ENCODE results near the gene OSBP2.

Gene OSBP2

DNA sequence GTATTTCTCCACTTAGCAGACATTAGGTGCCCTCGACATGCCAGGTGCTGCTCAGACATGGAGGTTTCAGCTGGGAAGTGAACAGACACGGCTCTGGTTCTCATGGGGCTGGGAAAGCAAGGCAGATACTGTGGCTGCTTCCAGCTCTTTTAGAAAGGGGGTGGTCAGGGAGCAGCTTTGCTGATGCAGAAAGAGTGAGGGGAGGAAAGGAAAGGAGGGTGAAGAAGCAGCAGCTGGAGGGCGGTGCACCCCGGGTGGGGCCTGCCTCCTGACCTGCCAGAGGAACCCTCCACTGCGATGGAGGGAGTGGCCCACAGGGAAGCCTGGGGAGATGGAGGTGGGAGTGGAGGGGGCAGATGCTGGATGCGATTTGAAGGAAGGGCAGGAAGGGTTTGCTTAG lies 197.1 kb downstream of the OSBP2 start:
- Histone ChIP-seq H3K27ac (ENCODE audit: low read depth, low read length, severe bottlenecking) (no peak overlapping the region), H3K4me3 (ENCODE audit: extremely low read depth, insufficient read depth, low read length, poor library complexity, severe bottlenecking) (no peak overlapping the region), H3K36me3 (ENCODE audit: control insufficient read depth, insufficient read depth, low read length) (no peaks in the 10 kb centered on the region), H3K9me3 (ENCODE audit: control insufficient read depth, low read length) (no peaks in the 10 kb centered on the region), H3K4me1 (ENCODE audit: control insufficient read depth, insufficient read depth, low read length, poor library complexity, severe bottlenecking) (no peaks in the 10 kb centered on the region)
- WGBS, 2 experiments (ENCODE audit: insufficient coverage in 2 of 2), result 85 to 86% methylated on average over 5 to 6 of the region's 6 CpGs

GRCh38 chr22:30892286-30892685 lies 197.6 kb downstream of the OSBP2 start:
- WGBS, 2 experiments (ENCODE audit: insufficient coverage in 2 of 2), result 90 to 94% methylated on average over 7 of the region's 8 CpGs
- H3K9me3 ChIP-seq (ENCODE audit: control insufficient read depth, low read length), result no peaks in the 10 kb centered on the region
- no peak overlapping the region for H3K27ac ChIP-seq (ENCODE audit: low read depth, low read length, severe bottlenecking)

DNA sequence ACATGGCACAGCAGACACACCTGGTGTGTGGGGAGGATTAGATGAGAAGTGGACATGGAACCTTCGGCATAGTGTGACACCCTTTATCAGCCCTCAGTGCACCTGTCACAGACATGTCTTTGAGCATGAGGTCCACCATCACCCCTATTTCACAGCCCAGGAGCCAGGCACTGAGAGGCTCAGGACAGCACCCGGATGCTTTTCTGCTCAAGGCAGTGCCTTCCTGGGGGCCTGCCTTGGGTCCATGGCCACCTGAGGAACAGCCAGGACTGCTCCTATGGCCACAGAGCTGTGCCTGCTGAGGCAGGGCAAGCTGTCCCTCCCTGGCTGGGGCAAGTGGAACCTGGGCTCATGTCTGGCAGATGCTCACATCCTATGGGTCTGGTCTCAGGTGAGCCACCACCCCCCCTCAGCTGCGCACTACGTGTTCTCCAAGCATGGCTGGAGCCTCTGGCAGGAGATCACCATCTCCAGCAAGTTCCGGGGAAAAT lies 198.1 kb downstream of the OSBP2 start:
- 91 to 96% methylated on average over 4 of the region's 5 CpGs for WGBS, 2 experiments (ENCODE audit: insufficient coverage in 2 of 2)
- Histone ChIP-seq H3K9me3 (ENCODE audit: control insufficient read depth, low read length) (no peaks in the 10 kb centered on the region), H3K4me1 (ENCODE audit: control insufficient read depth, insufficient read depth, low read length, poor library complexity, severe bottlenecking) (no peaks in the 10 kb centered on the region), H3K4me3 (ENCODE audit: extremely low read depth, insufficient read depth, low read length, poor library complexity, severe bottlenecking) (no peak overlapping the region), H3K36me3 (ENCODE audit: control insufficient read depth, insufficient read depth, low read length) (no peaks in the 10 kb centered on the region), H3K27ac (ENCODE audit: low read depth, low read length, severe bottlenecking) (no peak overlapping the region)

More at GRCh38 chr22:30892286-30892685, 197.6 kb downstream of the OSBP2 start:
- H3K4me1 ChIP-seq (ENCODE audit: control insufficient read depth, insufficient read depth, low read length, poor library complexity, severe bottlenecking), result no peaks in the 10 kb centered on the region
- H3K36me3 ChIP-seq (ENCODE audit: control insufficient read depth, insufficient read depth, low read length), result no peaks in the 10 kb centered on the region
- no peak overlapping the region for H3K4me3 ChIP-seq (ENCODE audit: extremely low read depth, insufficient read depth, low read length, poor library complexity, severe bottlenecking)

DNA sequence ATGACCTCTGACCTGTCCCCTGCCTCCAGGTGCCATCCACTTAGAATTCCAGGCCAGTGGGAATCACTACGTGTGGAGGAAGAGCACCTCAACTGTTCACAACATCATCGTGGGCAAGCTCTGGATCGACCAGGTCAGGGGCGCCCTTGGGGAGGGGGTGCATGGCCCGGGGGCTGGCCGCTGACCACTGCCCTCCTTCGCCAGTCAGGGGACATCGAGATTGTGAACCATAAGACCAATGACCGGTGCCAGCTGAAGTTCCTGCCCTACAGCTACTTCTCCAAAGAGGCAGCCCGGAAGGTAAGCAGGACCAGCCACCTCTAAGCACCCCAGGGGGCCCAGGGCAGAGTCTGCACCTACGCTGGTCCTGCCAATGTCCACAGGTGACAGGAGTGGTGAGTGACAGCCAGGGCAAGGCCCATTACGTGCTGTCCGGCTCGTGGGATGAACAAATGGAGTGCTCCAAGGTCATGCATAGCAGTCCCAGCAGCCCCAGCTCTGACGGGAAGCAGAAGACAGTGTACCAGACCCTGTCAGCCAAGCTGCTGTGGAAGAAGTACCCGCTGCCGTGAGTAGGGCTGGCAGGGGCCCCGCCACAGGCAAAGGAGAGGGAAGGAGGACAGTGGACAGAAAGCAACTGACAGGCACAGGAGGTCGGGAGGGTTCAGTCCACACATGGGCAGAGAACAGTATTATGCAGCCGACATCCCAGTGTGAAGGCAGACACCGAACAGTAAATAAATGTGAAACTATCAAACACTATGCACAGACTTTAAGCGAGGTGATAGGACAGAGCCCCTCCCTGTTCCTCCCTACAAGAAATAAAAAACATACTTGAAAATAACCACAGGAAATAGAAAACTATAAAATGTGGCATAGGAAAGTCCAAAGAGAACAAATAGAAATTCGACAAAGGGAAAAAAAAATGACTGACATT lies 199.0 kb downstream of the OSBP2 start:
- H3K4me3 ChIP-seq (ENCODE audit: extremely low read depth, insufficient read depth, low read length, poor library complexity, severe bottlenecking), result no peak overlapping the region
- 91 to 94% methylated on average over 15 to 21 of the region's 23 CpGs for WGBS, 2 experiments (ENCODE audit: insufficient coverage in 2 of 2)
- no peak overlapping the region for H3K27ac ChIP-seq (ENCODE audit: low read depth, low read length, severe bottlenecking)
- no peaks in the 10 kb centered on the region for H3K9me3 ChIP-seq (ENCODE audit: control insufficient read depth, low read length)
- peaks cover 2% of the 10 kb centered on the region for H3K36me3 ChIP-seq (ENCODE audit: control insufficient read depth, insufficient read depth, low read length)
- no peaks in the 10 kb centered on the region for H3K4me1 ChIP-seq (ENCODE audit: control insufficient read depth, insufficient read depth, low read length, poor library complexity, severe bottlenecking)

GRCh38 chr22:30894371-30894740 lies 199.7 kb downstream of the OSBP2 start:
- 38 to 60% methylated on average over 1 to 2 of the region's 3 CpGs for WGBS, 2 experiments (ENCODE audit: insufficient coverage in 2 of 2)
- H3K36me3 ChIP-seq (ENCODE audit: control insufficient read depth, insufficient read depth, low read length), result peaks cover 2% of the 10 kb centered on the region

DNA sequence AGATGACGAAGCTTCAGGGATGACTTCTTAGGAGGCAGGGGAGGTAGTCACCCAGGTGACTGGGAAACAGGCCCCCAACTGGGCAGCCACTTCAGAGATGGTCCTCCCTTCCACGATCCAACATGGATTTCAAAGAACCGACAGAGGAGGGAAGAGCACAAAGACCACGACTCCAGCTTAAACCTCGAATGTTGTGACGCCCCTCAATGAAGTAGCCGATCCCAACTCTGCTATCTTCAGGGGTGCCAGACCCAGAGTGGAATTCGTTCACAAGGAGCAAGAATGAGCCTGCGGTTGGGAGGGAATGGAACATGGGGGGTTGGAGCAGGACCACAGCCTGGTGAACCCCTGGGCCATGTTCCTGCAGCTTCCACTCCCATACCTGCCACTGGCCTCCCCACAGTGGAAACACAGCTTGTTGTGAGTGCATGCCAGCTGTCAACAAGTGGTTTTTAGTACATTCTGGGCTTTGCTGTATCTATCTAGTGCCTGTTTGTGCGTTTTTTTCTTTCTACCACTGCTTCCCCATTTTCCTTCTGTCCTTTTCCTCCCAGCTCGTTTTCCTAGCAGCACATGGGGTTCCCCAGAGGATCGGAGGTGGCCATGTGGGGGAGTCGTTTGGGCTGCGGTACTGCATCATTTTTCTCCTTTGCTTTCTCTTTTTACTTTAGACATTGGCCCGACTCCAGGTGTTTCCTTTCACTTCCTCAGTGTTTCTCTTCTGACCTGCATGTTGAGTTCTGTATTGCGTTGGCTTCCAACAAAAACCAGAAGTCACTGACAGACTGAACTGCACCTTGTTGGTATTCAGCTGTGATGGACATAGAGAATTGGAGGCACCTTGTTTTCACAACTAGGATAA lies 208.1 kb downstream of the OSBP2 start:
- H3K36me3 ChIP-seq (ENCODE audit: control insufficient read depth, insufficient read depth, low read length), result peaks cover 2% of the 10 kb centered on the region
- no peak overlapping the region for H3K27ac ChIP-seq (ENCODE audit: low read depth, low read length, severe bottlenecking)
- 93 to 97% methylated on average over 14 to 15 of the region's 16 CpGs for WGBS, 2 experiments (ENCODE audit: insufficient coverage in 2 of 2)
- H3K4me3 ChIP-seq (ENCODE audit: extremely low read depth, insufficient read depth, low read length, poor library complexity, severe bottlenecking), result no peak overlapping the region
- no peaks in the 10 kb centered on the region for H3K9me3 ChIP-seq (ENCODE audit: control insufficient read depth, low read length)
- H3K4me1 ChIP-seq (ENCODE audit: control insufficient read depth, insufficient read depth, low read length, poor library complexity, severe bottlenecking), result no peaks in the 10 kb centered on the region

More at GRCh38 chr22:30894371-30894740, 199.7 kb downstream of the OSBP2 start:
- Histone ChIP-seq H3K27ac (ENCODE audit: low read depth, low read length, severe bottlenecking) (no peak overlapping the region), H3K4me1 (ENCODE audit: control insufficient read depth, insufficient read depth, low read length, poor library complexity, severe bottlenecking) (no peaks in the 10 kb centered on the region), H3K9me3 (ENCODE audit: control insufficient read depth, low read length) (no peaks in the 10 kb centered on the region), H3K4me3 (ENCODE audit: extremely low read depth, insufficient read depth, low read length, poor library complexity, severe bottlenecking) (no peak overlapping the region)

DNA sequence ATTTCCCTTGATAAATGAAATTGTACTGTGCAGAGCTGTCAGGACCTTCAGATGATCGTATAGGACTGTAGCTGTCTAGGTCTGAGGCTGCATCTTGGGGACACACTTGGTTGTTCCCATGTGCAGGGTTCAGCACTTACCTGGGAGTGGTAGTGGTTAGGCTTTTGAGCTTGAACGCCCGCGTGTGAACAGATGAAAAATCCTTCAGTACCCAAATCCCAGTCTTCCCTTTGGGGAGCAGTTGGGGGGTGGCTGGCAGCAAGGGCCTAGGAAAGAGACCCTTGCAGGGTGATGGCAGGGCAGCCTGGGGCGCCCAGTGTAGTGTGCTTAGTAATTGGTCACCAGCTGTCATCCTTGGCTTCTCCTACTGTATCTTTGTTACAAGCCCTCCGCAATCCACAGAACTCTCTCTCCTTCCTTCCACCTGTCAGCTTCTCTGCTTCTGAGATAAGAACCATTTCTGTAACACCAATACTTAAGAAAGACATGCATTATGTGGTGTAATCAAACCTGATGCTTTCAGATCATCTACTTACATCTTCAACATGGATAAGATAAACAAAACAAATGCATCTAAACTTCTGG lies 209.3 kb downstream of the OSBP2 start:
- no peaks in the 10 kb centered on the region for H3K4me1 ChIP-seq (ENCODE audit: control insufficient read depth, insufficient read depth, low read length, poor library complexity, severe bottlenecking)
- H3K36me3 ChIP-seq (ENCODE audit: control insufficient read depth, insufficient read depth, low read length), result peaks cover under 1% of the 10 kb centered on the region
- no peak overlapping the region for H3K27ac ChIP-seq (ENCODE audit: low read depth, low read length, severe bottlenecking)
- WGBS, 2 experiments (ENCODE audit: insufficient coverage in 2 of 2), result 100% methylated on average over 1 to 2 of the region's 6 CpGs
- no peak overlapping the region for H3K4me3 ChIP-seq (ENCODE audit: extremely low read depth, insufficient read depth, low read length, poor library complexity, severe bottlenecking)
- no peaks in the 10 kb centered on the region for H3K9me3 ChIP-seq (ENCODE audit: control insufficient read depth, low read length)

DNA sequence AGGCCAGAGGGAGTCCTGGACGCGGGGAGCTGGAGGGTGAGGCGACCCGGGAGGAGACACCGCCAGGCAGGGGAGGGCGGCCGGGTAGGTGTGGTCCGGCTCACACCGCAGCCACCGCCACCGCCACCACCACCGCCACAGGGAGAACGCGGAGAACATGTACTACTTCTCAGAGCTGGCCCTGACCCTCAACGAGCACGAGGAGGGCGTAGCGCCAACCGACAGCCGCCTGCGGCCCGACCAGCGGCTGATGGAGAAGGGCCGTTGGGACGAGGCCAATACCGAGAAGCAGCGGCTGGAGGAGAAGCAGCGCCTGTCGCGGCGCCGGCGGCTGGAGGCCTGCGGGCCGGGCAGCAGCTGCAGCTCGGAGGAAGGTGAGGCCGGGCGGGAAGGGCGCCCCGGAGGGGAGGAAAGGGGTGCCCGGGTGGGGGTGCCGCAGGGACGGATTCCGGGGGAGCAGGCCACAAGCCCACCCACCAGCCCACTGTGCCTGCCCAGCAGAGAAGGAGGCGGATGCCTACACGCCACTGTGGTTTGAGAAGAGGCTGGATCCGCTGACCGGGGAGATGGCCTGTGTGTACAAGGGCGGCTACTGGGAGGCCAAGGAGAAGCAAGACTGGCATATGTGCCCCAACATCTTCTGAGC lies 211.1 kb downstream of the OSBP2 start:
- peaks cover 5% of the 10 kb centered on the region for H3K36me3 ChIP-seq (ENCODE audit: control insufficient read depth, insufficient read depth, low read length)
- H3K27ac ChIP-seq (ENCODE audit: low read depth, low read length, severe bottlenecking), result no peak overlapping the region
- no peaks in the 10 kb centered on the region for H3K4me1 ChIP-seq (ENCODE audit: control insufficient read depth, insufficient read depth, low read length, poor library complexity, severe bottlenecking)
- H3K9me3 ChIP-seq (ENCODE audit: control insufficient read depth, low read length), result no peaks in the 10 kb centered on the region
- H3K4me3 ChIP-seq (ENCODE audit: extremely low read depth, insufficient read depth, low read length, poor library complexity, severe bottlenecking), result no peak overlapping the region
- WGBS, 2 experiments (ENCODE audit: insufficient coverage in 2 of 2), result 93 to 96% methylated on average over 45 of the region's 49 CpGs

DNA sequence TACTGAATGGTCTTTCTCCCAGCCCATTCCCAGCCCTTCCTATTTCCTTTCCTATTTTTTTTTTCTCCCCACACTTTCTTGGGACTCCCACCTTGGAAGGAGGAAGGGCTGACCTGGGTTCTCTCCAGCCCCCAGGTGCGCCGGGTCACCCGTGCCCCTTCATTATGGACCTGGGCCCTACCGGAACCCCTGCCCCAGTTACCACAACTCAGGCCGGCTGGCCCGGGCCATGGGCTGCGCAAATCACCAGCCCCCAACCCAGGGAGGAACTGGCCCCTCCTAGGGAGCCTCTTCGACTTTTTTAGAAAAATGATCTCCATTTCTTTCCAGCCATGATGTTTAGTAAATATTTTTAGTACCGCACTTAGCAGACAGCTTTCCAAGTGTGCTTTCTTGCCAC lies 211.7 kb downstream of the OSBP2 start:
- Histone ChIP-seq H3K4me1 (ENCODE audit: control insufficient read depth, insufficient read depth, low read length, poor library complexity, severe bottlenecking) (no peaks in the 10 kb centered on the region), H3K9me3 (ENCODE audit: control insufficient read depth, low read length) (no peaks in the 10 kb centered on the region), H3K27ac (ENCODE audit: low read depth, low read length, severe bottlenecking) (no peak overlapping the region), H3K4me3 (ENCODE audit: extremely low read depth, insufficient read depth, low read length, poor library complexity, severe bottlenecking) (no peak overlapping the region), H3K36me3 (ENCODE audit: control insufficient read depth, insufficient read depth, low read length) (peaks cover 5% of the 10 kb centered on the region)
- 98% methylated on average over 6 of the region's 9 CpGs; no CpG with 5 or more reads in 1 of the 2 experiments for WGBS, 2 experiments (ENCODE audit: insufficient coverage in 2 of 2)

GRCh38 chr22:30906946-30907345 lies 212.3 kb downstream of the OSBP2 start:
- Histone ChIP-seq H3K36me3 (ENCODE audit: control insufficient read depth, insufficient read depth, low read length) (peaks cover 5% of the 10 kb centered on the region), H3K4me3 (ENCODE audit: extremely low read depth, insufficient read depth, low read length, poor library complexity, severe bottlenecking) (no peak overlapping the region), H3K4me1 (ENCODE audit: control insufficient read depth, insufficient read depth, low read length, poor library complexity, severe bottlenecking) (no peaks in the 10 kb centered on the region), H3K9me3 (ENCODE audit: control insufficient read depth, low read length) (no peaks in the 10 kb centered on the region), H3K27ac (ENCODE audit: low read depth, low read length, severe bottlenecking) (no peak overlapping the region)
- 100% methylated on average over 1 of the region's 1 CpG; no CpG with 5 or more reads in 1 of the 2 experiments for WGBS, 2 experiments (ENCODE audit: insufficient coverage in 2 of 2)

All from mesodermal cell (in vitro differentiated cells).